ENCODE measurements around the gene MORN3. TPM values are rescaled to one million over a fixed set of nuclear protein-coding genes. Genes with fewer than 3 reads are reported as not detected.
A peak's percentile ranks its signal among the peaks of the same experiment; 100 is the strongest.

MORN3 gene
- total RNA-seq, 1 donor, result 1.4 TPM

DNA sequence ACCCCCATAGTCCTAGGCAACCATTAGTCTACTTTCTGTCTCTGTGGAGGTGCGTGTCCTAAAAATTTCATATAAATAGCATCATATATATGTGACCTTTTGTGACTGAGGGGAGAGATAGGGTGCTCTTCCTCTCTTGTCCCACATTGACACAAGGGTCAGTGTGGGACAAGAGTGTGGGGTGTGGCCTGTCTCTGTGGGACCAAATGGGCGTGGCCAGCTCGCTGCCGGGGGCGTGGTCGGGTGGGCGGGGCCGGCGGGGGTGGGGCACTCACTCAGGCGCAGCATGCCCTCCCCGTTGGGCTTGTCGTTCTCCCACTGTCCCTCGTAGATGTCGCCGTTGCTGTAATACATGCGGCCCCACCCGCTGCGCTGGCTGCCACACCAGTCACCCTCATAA, 15.5 kb downstream of the MORN3 start:
- H3K9me3 ChIP-seq (ENCODE audit: low read depth, low read length), result no peaks in the 10 kb centered on the region
- no peaks in the 10 kb centered on the region for H3K36me3 ChIP-seq (ENCODE audit: insufficient read depth, low read length)
- H3K27me3 ChIP-seq (ENCODE audit: insufficient read depth, low read length), result no peaks in the 10 kb centered on the region
- H3K79me2 ChIP-seq (ENCODE audit: insufficient read depth, low read length), result no peaks in the 10 kb centered on the region
- H3K27ac ChIP-seq (ENCODE audit: low read depth, low read length), result no peak overlapping the region
- no peak overlapping the region for H2AFZ ChIP-seq (ENCODE audit: low read length)
- no peak overlapping the region for H3K4me3 ChIP-seq (ENCODE audit: insufficient read depth, low read length)
- H3K4me1 ChIP-seq (ENCODE audit: insufficient read depth, low read length), result no peaks in the 10 kb centered on the region
- H4K20me1 ChIP-seq (ENCODE audit: insufficient read depth, low read length), result no peaks in the 10 kb centered on the region
- H3K4me2 ChIP-seq (ENCODE audit: insufficient read depth, low read length), result no peak overlapping the region
- DNase-seq (ENCODE audit: insufficient read length, low spot score, missing footprints), result peak; percentile 36
- TF ChIP-seq, protein P1, sequence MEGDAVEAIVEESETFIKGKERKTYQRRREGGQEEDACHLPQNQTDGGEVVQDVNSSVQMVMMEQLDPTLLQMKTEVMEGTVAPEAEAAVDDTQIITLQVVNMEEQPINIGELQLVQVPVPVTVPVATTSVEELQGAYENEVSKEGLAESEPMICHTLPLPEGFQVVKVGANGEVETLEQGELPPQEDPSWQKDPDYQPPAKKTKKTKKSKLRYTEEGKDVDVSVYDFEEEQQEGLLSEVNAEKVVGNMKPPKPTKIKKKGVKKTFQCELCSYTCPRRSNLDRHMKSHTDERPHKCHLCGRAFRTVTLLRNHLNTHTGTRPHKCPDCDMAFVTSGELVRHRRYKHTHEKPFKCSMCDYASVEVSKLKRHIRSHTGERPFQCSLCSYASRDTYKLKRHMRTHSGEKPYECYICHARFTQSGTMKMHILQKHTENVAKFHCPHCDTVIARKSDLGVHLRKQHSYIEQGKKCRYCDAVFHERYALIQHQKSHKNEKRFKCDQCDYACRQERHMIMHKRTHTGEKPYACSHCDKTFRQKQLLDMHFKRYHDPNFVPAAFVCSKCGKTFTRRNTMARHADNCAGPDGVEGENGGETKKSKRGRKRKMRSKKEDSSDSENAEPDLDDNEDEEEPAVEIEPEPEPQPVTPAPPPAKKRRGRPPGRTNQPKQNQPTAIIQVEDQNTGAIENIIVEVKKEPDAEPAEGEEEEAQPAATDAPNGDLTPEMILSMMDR (IDR thresholded peaks at IDR 0.05; ENCODE audit: extremely low read depth, low read depth, low read length), result no peak

DNA sequence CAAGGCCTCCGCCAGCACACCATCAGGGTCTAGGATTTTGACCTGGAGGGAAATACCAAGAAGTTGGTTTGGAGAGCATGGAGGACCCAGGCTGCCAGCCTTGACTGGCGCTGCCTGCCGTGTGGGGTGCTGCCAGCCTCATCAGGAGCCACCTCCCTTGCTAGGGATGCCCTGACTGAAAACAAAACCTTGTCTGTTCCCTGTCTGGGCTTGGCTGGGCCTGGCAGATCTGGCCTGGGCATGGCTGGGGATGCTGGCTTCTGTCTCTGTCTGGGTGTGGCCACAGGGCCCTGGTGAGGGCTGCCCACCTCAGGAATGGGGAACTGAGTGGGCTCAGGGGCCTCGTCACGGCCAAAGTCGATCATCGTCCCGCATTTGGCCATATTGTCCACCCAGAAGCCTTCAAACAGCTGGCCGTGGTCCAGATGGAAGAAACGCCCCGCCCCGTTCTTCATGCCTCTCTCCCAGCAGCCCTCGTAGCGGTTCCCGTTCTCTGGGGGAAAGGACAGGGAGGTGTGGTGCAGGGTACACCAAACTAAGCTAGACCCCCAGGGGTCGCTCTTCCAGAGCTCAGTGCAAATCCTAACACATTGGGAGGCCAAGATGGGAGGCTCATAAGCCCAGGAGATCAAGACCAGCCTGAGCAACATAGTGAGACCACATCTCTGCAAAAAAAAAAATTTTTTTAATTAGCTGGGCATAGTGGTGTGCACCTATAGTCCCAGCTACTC, 16.5 kb downstream of the MORN3 start:
- Histone ChIP-seq H3K4me2 (ENCODE audit: insufficient read depth, low read length) (no peak overlapping the region), H3K9me3 (ENCODE audit: low read depth, low read length) (no peaks in the 10 kb centered on the region), H3K79me2 (ENCODE audit: insufficient read depth, low read length) (no peaks in the 10 kb centered on the region), H3K36me3 (ENCODE audit: insufficient read depth, low read length) (no peaks in the 10 kb centered on the region), H3K4me3 (ENCODE audit: insufficient read depth, low read length) (no peak overlapping the region), H3K27me3 (ENCODE audit: insufficient read depth, low read length) (no peaks in the 10 kb centered on the region), H4K20me1 (ENCODE audit: insufficient read depth, low read length) (no peaks in the 10 kb centered on the region), H3K4me1 (ENCODE audit: insufficient read depth, low read length) (no peaks in the 10 kb centered on the region), H2AFZ (ENCODE audit: low read length) (no peak overlapping the region), H3K27ac (ENCODE audit: low read depth, low read length) (no peak overlapping the region)
- TF ChIP-seq, protein P1 (IDR thresholded peaks at IDR 0.05; ENCODE audit: extremely low read depth, low read depth, low read length), result no peak
- DNase-seq (ENCODE audit: insufficient read length, low spot score, missing footprints), result peak; percentile 53

DNA sequence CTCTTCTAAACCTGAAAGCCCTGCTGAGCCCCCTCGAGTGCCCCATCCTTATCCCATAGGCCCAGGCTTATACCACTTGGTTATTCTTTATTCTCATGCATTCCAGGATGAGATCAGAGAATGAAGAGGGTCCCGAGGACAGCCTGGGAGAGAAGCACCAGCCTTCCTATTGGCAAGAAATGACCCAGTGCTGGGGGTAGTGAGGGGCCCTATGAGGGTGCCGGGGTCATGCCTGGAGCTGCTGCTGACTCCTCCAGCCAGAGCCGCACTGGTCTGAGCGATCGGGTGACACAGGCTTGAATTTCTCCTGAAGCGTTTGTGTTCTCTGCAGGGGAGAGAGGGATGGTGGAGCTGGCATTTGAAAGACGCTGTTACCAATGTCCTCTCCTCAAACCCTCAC, 18.1 kb downstream of the MORN3 start:
- H4K20me1 ChIP-seq (ENCODE audit: insufficient read depth, low read length), result no peaks in the 10 kb centered on the region
- no peak overlapping the region for H3K4me2 ChIP-seq (ENCODE audit: insufficient read depth, low read length)
- no peak overlapping the region for H3K4me3 ChIP-seq (ENCODE audit: insufficient read depth, low read length)
- no peak overlapping the region for H2AFZ ChIP-seq (ENCODE audit: low read length)
- no peaks in the 10 kb centered on the region for H3K9me3 ChIP-seq (ENCODE audit: low read depth, low read length)
- peak; percentile 59 for DNase-seq (ENCODE audit: insufficient read length, low spot score, missing footprints)
- no peak overlapping the region for H3K27ac ChIP-seq (ENCODE audit: low read depth, low read length)
- H3K4me1 ChIP-seq (ENCODE audit: insufficient read depth, low read length), result no peaks in the 10 kb centered on the region
- H3K27me3 ChIP-seq (ENCODE audit: insufficient read depth, low read length), result no peaks in the 10 kb centered on the region
- H3K36me3 ChIP-seq (ENCODE audit: insufficient read depth, low read length), result no peaks in the 10 kb centered on the region
- TF ChIP-seq, protein P1 (IDR thresholded peaks at IDR 0.05; ENCODE audit: extremely low read depth, low read depth, low read length), result no peak
- no peaks in the 10 kb centered on the region for H3K79me2 ChIP-seq (ENCODE audit: insufficient read depth, low read length)

DNA sequence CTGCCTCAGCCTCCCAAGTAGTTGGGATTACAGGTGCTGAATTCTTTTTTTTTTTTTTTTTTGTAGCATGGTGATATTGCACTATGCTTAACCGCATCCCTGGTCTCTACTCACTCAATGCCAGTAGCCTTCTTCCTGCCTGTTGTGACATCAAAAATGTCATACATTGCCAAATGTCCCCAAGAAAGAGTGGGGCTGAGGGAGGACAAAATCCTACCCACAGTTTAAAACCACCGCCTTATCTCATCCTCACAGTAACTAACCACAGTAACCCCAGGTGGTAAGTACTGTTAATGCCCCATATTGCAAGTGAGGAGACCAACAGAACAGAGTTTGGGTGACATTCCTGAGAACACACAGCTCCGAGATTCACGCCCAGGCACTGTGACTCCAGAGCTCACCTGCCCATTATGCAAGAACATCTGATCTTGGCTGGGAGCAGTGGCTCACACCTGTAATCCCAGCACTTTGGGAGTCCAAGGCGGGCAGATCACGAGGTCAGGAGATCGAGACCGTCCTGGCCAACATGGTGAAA, 19.6 kb downstream of the MORN3 start:
- Histone ChIP-seq H3K79me2 (ENCODE audit: insufficient read depth, low read length) (no peaks in the 10 kb centered on the region), H3K27ac (ENCODE audit: low read depth, low read length) (no peak overlapping the region), H2AFZ (ENCODE audit: low read length) (no peak overlapping the region), H3K4me3 (ENCODE audit: insufficient read depth, low read length) (no peak overlapping the region), H3K27me3 (ENCODE audit: insufficient read depth, low read length) (no peaks in the 10 kb centered on the region), H3K4me1 (ENCODE audit: insufficient read depth, low read length) (no peaks in the 10 kb centered on the region), H4K20me1 (ENCODE audit: insufficient read depth, low read length) (no peaks in the 10 kb centered on the region), H3K9me3 (ENCODE audit: low read depth, low read length) (no peaks in the 10 kb centered on the region), H3K36me3 (ENCODE audit: insufficient read depth, low read length) (no peaks in the 10 kb centered on the region), H3K4me2 (ENCODE audit: insufficient read depth, low read length) (no peak overlapping the region)
- TF ChIP-seq, protein P1 (IDR thresholded peaks at IDR 0.05; ENCODE audit: extremely low read depth, low read depth, low read length), result no peak
- peak; percentile 21 for DNase-seq (ENCODE audit: insufficient read length, low spot score, missing footprints)
